Panc1 (cell line): ENCODE results near the gene GSG1L. TPM values are rescaled to one million over a fixed set of nuclear protein-coding genes. Genes with fewer than 3 reads are reported as not detected.

Source experiments
- ATAC-seq: fragments of 200-7000 bp; cut with Tn5 transposase; 2 replicates; pipeline ENCODE4 v1.9.1; 2020; ENCODE audit warnings: mild to moderate bottlenecking, moderate library complexity
- BruUV-seq: library from RNA; stranded (reverse); fragments of 400-500 nt; replicated peaks from 2 replicates; lab custom pipeline; 2021; lab: Mats Ljungman, UMichigan
- CTCF ChIA-PET: fragments of 300-600 bp; sonication (Branson Sonifier 250); formaldehyde crosslinking; loops from one replicate; lab custom pipeline; 2022; ENCODE audit warnings: antibody characterized with exemption; lab: Charles Lee
- POLR2A ChIA-PET: fragments of 300-600 bp; sonication (Branson Sonifier 250); formaldehyde crosslinking; loops from one replicate; lab custom pipeline; 2022; ENCODE audit warnings: antibody characterized with exemption; lab: Charles Lee
- DNase-seq: peaks from one replicate; pipeline ENCODE4 v3.0.0-alpha.2; 2010; ENCODE audit warnings: low read depth, low spot score
- H3K27ac ChIP-seq: 2 replicates; pipeline ENCODE4 v1.5.1; 2011; ENCODE audit warnings: mild to moderate bottlenecking, low read length, inconsistent platforms
- H3K27me3 ChIP-seq: fragments of 200-500 bp; sonication (Bioruptor generic); 2 replicates; pipeline ENCODE4 v1.6.0; 2014; ENCODE audit warnings: low read length, inconsistent platforms; ENCODE audit not compliant: control insufficient read depth, insufficient read depth
- H3K36me3 ChIP-seq: fragments of 200-500 bp; sonication (Bioruptor generic); 2 replicates; pipeline ENCODE4 v1.5.1; 2014; ENCODE audit warnings: inconsistent platforms, mild to moderate bottlenecking, low read length, moderate library complexity; ENCODE audit not compliant: control insufficient read depth, insufficient read depth
- H3K4me1 ChIP-seq: 2 replicates; pipeline ENCODE4 v1.5.1; 2011; ENCODE audit warnings: inconsistent platforms, mild to moderate bottlenecking, low read length, moderate library complexity; ENCODE audit not compliant: control insufficient read depth, insufficient read depth
- H3K4me3 ChIP-seq, 2 experiments: 2 replicates each; pipeline ENCODE4 v1.5.1; 2011 to 2012; ENCODE audit warnings: low read depth in 2 of 2, low read length in 2 of 2, mild to moderate bottlenecking in 2 of 2, inconsistent platforms in 1 of 2, moderate library complexity in 1 of 2
- H3K9me3 ChIP-seq: fragments of 200-500 bp; sonication (Bioruptor generic); 2 replicates; pipeline ENCODE4 v1.5.1; 2014; ENCODE audit warnings: low read depth, mild to moderate bottlenecking, inconsistent platforms, low read length, moderate library complexity; ENCODE audit not compliant: control insufficient read depth, insufficient read depth
- CTCF ChIP-seq: fragments of 450-650 bp; IDR thresholded peaks from 2 replicates; pipeline ENCODE4 v1.5.1; 2017; ENCODE audit warnings: mild to moderate bottlenecking
- POLR2AphosphoS5 ChIP-seq: IDR thresholded peaks from 2 replicates; pipeline ENCODE4 v1.6.1; 2012; ENCODE audit warnings: mild to moderate bottlenecking, low read depth, low read length, moderate library complexity
- REST ChIP-seq, 2 experiments: IDR thresholded peaks; 2 replicates each; pipeline ENCODE4 v1.6.1; 2011 to 2012; ENCODE audit warnings: low read depth in 2 of 2, control low read depth in 1 of 2, low read length in 1 of 2, mild to moderate bottlenecking in 1 of 2, moderate library complexity in 1 of 2; ENCODE audit not compliant: insufficient read depth in 1 of 2
- SIN3A ChIP-seq: IDR thresholded peaks from 2 replicates; pipeline ENCODE4 v1.6.1; 2012; ENCODE audit warnings: low read depth, mild to moderate bottlenecking, low read length, moderate library complexity, borderline replicate concordance; ENCODE audit not compliant: insufficient read depth
- TCF7L2 ChIP-seq: IDR thresholded peaks from 2 replicates; pipeline ENCODE4 v1.6.1; 2011; ENCODE audit warnings: mild to moderate bottlenecking, low read depth, low read length, inconsistent platforms
- in situ Hi-C: cut with HindIII; loops from 2 replicates; pipeline ENCODE4 v1.10.0; 2016; ENCODE audit warnings: low sequenced_read_pairs, low pct_unique_long_range_greater_than_20kb
- intact Hi-C: fragments of 100-400 bp; cut with micrococcal nuclease; formaldehyde crosslinking; loops from one replicate; pipeline ENCODE4 v1.10.0; 2022; ENCODE audit not compliant: unreplicated experiment
- total RNA-seq: library from RNA; stranded (reverse); gene quantifications from one replicate; pipeline ENCODE4 v1.2.1, GENCODE V29; 2021; ENCODE audit not compliant: unreplicated experiment

Gene GSG1L
- total RNA-seq, 1 experiment from 2014 or later, result 0.08 TPM

- no peak overlapping the region for H3K27ac ChIP-seq
- in situ Hi-C loops (no loop called here), intact Hi-C loops (no loop called here)
- CTCF ChIA-PET, result no interaction called here
- DNase-seq, result no peak
- no peaks in the 10 kb centered on the region for H3K9me3 ChIP-seq
- no peak overlapping the region for H3K4me3 ChIP-seq
- no peaks in the 10 kb centered on the region for H3K36me3 ChIP-seq
- no peaks in the 10 kb centered on the region for H3K27me3 ChIP-seq
- BruUV-seq, result no TSS peak
- H3K4me1 ChIP-seq, result no peaks in the 10 kb centered on the region
- POLR2A ChIA-PET, result no interaction called here
- no peak for ATAC-seq
- TF ChIP-seq REST (IDR thresholded peaks at IDR 0.05; ENCODE audit: insufficient read depth in 1 of 2, low read depth in 2 of 2, low read length in 1 of 2), result no peak
Observed at GRCh38 chr16:28085389-28086171, 22.1 kb upstream of the GSG1L start.

GRCh38 chr16:28084209-28084608 is 20.7 kb upstream of the GSG1L start:
- H3K4me1 ChIP-seq, result no peaks in the 10 kb centered on the region
- DNase-seq, result no peak
- no peaks in the 10 kb centered on the region for H3K27me3 ChIP-seq
- no TSS peak for BruUV-seq
- intact Hi-C loops, result no loop called here
- H3K27ac ChIP-seq, result no peak overlapping the region
- TF ChIP-seq REST (IDR thresholded peaks at IDR 0.05; ENCODE audit: insufficient read depth in 1 of 2, low read depth in 2 of 2, low read length in 1 of 2) (no peak), SIN3A (no peak), POLR2AphosphoS5 (no peak), TCF7L2 (no peak), CTCF (no peak)
- in situ Hi-C loops, result no loop called here
- no peak for ATAC-seq
- no peak overlapping the region for H3K4me3 ChIP-seq
- H3K36me3 ChIP-seq, result no peaks in the 10 kb centered on the region
- no peaks in the 10 kb centered on the region for H3K9me3 ChIP-seq
- POLR2A ChIA-PET, result no interaction called here
- CTCF ChIA-PET, result no interaction called here
